ENCODE measurements around the gene LRRC74A. TPM values are rescaled to one million over a fixed set of nuclear protein-coding genes. Genes with fewer than 3 reads are reported as not detected.

The LRRC74A gene
- total RNA-seq, 3 donors from 2014 or later (not counting 1 experiment from before 2014, with no cell fraction given): not detected

DNA sequence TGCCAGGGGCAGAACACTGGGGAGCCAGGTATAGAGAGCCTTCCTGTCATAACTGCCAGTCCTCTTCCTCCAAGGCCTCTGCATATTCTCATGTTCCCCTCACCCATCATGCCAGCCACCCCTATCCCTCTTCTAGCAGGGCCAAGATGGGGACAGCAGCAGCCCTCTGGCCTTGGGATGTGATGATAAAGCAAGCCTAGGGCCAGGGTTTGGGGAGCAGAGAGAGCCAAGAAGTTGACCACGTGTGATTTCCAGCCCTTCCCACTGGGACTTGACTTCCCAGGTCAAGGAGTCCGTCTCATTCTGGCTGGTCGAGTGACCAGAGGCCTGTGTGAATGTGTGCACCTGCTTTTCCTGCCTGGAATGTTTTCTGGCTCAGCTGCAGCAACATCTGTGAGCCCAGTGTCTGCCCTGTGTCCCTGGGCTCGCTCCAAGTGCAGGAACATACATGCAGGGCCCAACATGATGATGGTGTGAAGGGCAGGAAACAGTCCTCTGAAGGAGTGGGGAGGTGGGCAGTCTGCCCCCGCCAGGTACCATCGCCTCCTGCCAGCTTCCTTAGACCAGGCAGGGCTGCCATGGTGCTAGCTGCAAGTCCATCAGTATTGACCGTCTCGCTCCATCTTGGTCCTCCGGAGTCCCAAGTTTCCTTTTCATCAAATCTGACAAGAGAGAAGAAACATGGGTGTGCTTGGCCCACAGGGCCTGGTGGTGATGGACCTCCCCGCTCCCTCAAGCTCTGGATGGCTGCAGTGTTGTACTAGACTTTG, 43.9 kb upstream of the LRRC74A start:
- Histone ChIP-seq H3K4me3 (ENCODE audit: low read length) (no peak overlapping the region), H3K27me3 (ENCODE audit: control insufficient read depth, insufficient read depth, low read length) (no peaks in the 10 kb centered on the region), H3K36me3 (ENCODE audit: control insufficient read depth, insufficient read depth, low read length) (peaks cover 29% of the 10 kb centered on the region), H3K9me3 (ENCODE audit: control insufficient read depth, insufficient read depth, low read length) (no peaks in the 10 kb centered on the region), H3K4me1 (ENCODE audit: control insufficient read depth, insufficient read depth, low read length) (peaks cover 10% of the 10 kb centered on the region), H3K27ac (ENCODE audit: low read length) (no peak overlapping the region)
- WGBS (ENCODE audit: insufficient coverage): 85% methylated on average over 10 of the region's 10 CpGs
- no peak for ATAC-seq
- Mint-ChIP-seq H3K27ac (peak overlapping the region; percentile 60 to 64), H3K4me1 (peaks cover 10 to 16% of the 10 kb centered on the region in 2 donors), H3K9me3 (no peaks in the 10 kb centered on the region), H3K4me3 (no peak overlapping the region), H3K27me3 (ENCODE audit: low read depth in 2 of 2) (no peaks in the 10 kb centered on the region), H3K36me3 (no peaks in the 10 kb centered on the region)
- DNase-seq: no peak
- TF ChIP-seq, protein P1, sequence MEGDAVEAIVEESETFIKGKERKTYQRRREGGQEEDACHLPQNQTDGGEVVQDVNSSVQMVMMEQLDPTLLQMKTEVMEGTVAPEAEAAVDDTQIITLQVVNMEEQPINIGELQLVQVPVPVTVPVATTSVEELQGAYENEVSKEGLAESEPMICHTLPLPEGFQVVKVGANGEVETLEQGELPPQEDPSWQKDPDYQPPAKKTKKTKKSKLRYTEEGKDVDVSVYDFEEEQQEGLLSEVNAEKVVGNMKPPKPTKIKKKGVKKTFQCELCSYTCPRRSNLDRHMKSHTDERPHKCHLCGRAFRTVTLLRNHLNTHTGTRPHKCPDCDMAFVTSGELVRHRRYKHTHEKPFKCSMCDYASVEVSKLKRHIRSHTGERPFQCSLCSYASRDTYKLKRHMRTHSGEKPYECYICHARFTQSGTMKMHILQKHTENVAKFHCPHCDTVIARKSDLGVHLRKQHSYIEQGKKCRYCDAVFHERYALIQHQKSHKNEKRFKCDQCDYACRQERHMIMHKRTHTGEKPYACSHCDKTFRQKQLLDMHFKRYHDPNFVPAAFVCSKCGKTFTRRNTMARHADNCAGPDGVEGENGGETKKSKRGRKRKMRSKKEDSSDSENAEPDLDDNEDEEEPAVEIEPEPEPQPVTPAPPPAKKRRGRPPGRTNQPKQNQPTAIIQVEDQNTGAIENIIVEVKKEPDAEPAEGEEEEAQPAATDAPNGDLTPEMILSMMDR (IDR thresholded peaks at IDR 0.05): no peak
- intact Hi-C loops (cut with micrococcal nuclease): no loop called here

GRCh38 chr14:76782885-76783566, 43.2 kb upstream of the LRRC74A start:
- H3K4me1 ChIP-seq (ENCODE audit: control insufficient read depth, insufficient read depth, low read length): peaks cover 10% of the 10 kb centered on the region
- H3K27ac Mint-ChIP-seq: peak overlapping the region; percentile 60 to 64
- no peaks in the 10 kb centered on the region for H3K27me3 Mint-ChIP-seq (ENCODE audit: low read depth in 2 of 2)
- no peaks in the 10 kb centered on the region for H3K9me3 ChIP-seq (ENCODE audit: control insufficient read depth, insufficient read depth, low read length)
- H3K27me3 ChIP-seq (ENCODE audit: control insufficient read depth, insufficient read depth, low read length): no peaks in the 10 kb centered on the region
- H3K4me3 ChIP-seq (ENCODE audit: low read length): no peak overlapping the region
- H3K4me3 Mint-ChIP-seq: no peak overlapping the region
- ATAC-seq: no peak
- H3K36me3 Mint-ChIP-seq: no peaks in the 10 kb centered on the region
- peaks cover 10 to 16% of the 10 kb centered on the region in 2 donors for H3K4me1 Mint-ChIP-seq
- H3K27ac ChIP-seq (ENCODE audit: low read length): no peak overlapping the region
- no peaks in the 10 kb centered on the region for H3K9me3 Mint-ChIP-seq
- DNase-seq: no peak
- WGBS (ENCODE audit: insufficient coverage): 41% methylated on average over 9 of the region's 9 CpGs
- intact Hi-C loops (cut with micrococcal nuclease): no loop called here
- TF ChIP-seq, protein P1 (IDR thresholded peaks at IDR 0.05): no peak
- H3K36me3 ChIP-seq (ENCODE audit: control insufficient read depth, insufficient read depth, low read length): peaks cover 32% of the 10 kb centered on the region

GRCh38 chr14:76784266-76784874, 41.8 kb upstream of the LRRC74A start:
- WGBS (ENCODE audit: insufficient coverage): 96% methylated on average over 6 of the region's 6 CpGs
- H3K27me3 Mint-ChIP-seq (ENCODE audit: low read depth in 2 of 2): no peaks in the 10 kb centered on the region
- H3K4me3 Mint-ChIP-seq: no peak overlapping the region
- H3K27ac Mint-ChIP-seq: peak overlapping the region in 1 of 2 donors; percentile 64
- Histone ChIP-seq H3K27me3 (ENCODE audit: control insufficient read depth, insufficient read depth, low read length) (no peaks in the 10 kb centered on the region), H3K9me3 (ENCODE audit: control insufficient read depth, insufficient read depth, low read length) (no peaks in the 10 kb centered on the region), H3K4me1 (ENCODE audit: control insufficient read depth, insufficient read depth, low read length) (peaks cover 10% of the 10 kb centered on the region), H3K4me3 (ENCODE audit: low read length) (no peak overlapping the region), H3K36me3 (ENCODE audit: control insufficient read depth, insufficient read depth, low read length) (peaks cover 45% of the 10 kb centered on the region), H3K27ac (ENCODE audit: low read length) (no peak overlapping the region)
- no peaks in the 10 kb centered on the region for H3K9me3 Mint-ChIP-seq
- peaks cover 10 to 16% of the 10 kb centered on the region in 2 donors for H3K4me1 Mint-ChIP-seq
- no peaks in the 10 kb centered on the region for H3K36me3 Mint-ChIP-seq
- no peak for ATAC-seq
- DNase-seq: no peak
- TF ChIP-seq, protein P1 (IDR thresholded peaks at IDR 0.05): no peak
- intact Hi-C loops (cut with micrococcal nuclease): no loop called here
